GM18499 (cell line): Measurements from ENCODE around the gene RALA.
"Not testable (repeated sequence)": the region's sequence is repeated elsewhere in the genome, so short reads cannot be mapped to it uniquely, and the experiment has no call there.

ENCODE experiments used
- ATAC-seq: cut with Tn5 transposase; IDR thresholded peaks from one replicate; pipeline ENCODE4 v1.9.1; 2021; ENCODE audit warnings: moderate number of reproducible peaks; ENCODE audit not compliant: insufficient read depth, unreplicated experiment

The RALA gene

DNA sequence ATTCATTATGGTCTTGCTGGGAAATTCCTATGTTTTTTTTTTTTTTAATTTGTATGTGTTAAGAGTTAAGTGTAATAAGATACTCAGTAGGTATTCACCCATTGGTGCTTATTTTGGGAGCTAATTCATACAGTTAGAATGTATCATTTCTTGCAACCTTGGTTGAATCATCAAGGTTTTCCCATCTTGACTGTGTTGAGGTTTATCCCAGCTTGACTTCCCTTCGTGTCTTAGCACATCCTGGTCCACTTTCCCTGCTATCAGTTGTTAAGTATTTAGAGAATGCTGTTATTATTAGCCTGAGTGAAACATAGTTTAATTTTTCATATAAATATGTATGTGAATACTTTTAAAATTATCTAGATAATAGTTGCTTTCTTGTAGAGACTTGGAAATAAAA lies 20.8 kb downstream of the RALA start:
- ATAC-seq, result no peak

DNA sequence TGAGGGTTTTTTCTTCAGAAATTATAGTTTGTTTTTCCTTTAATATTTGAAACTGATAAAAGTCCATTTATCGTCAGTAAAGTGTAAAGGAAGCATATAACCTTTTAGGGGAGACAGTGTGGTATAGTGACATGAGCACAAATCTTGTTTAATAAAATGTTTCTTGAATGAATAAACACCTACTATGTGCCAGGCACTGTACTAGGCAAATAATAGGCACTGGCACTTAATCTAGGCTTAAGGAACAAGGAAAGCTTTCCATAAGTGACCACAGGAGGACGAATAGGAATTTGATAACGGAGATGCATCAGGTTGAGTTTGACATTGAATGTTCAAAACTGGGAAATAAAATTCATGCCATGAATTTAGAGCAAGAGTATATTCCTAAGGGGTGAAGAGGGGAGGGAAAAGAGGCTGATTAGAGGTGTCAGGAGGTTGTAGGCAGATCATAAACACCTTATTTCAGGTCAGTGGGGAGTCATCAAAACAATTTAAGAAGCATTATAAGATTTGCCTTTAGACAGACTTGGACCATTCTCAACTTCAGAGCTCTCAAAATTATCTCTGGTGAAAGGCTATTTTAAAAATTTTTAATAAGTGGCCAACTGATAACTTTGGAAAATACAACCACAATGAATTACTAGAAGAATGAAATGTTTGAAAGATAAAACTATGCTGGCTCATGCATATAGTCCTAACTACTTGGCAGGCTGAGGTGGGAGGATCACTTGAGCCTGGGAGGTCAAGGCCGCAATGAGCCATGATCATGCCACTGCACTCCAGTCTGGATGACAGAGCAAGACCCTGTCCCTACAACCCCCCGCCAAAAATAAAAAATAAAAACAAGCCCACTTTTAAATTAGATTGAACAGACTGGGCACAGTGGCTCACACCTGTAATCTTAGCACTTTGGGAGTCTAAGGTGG lies 22.4 kb downstream of the RALA start:
- ATAC-seq, result no peak

DNA sequence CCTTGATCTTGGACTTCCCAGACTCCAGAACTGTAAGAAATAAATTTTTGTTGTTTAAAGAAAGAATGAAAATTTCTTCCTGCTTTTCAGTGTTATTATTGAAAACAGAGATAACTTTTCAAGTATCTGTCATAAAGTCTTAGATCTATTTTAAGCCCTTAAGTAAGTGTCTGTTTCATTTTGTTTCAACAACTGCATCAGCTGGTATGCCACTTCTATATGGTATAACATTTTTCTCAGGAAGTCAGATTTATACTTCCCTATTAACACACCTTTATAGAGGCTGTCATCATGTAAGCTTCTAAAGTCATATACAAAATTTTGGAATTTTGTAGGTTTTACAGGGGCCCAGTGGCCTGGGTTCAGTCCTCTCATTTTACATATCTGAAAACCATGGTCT lies 24.4 kb downstream of the RALA start:
- ATAC-seq, result no peak

DNA sequence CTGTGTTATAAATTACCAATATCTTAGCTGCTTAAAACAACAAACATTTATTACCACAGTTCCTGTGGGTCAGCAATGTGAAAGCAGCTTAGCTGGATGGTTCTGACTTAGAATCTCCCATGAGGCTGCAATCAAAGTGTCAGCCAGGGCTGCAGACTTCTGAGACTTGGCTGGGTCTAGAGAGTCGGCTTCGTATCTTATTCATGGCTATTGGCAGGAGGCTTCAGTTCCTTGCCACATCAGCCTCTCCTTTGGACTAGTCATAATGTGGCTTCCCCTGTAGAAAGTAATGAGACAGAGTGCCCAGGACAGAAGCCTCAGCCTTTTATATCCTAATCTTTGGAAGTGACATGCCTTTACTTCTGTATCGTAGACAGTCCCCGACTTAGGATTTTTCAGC lies 27.3 kb downstream of the RALA start:
- no peak for ATAC-seq

DNA sequence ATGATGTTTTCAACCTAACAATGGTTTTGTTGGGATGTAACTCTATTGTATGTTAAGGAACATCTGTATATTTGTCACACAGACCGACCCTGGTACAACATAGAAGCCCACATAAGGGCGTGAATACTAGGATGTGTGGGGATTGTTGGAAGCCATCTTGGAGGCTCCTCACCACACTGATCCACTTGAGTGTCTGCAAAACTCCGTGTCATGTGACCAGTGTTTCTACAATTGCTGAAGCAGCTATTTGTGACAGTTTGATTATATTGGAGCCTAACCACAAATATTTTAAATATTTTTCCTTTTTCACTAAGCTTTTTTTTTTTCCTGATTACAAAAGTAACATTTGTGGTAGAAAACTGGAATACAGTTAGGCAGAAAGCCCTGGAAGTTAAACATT lies 27.9 kb downstream of the RALA start:
- no peak for ATAC-seq

DNA sequence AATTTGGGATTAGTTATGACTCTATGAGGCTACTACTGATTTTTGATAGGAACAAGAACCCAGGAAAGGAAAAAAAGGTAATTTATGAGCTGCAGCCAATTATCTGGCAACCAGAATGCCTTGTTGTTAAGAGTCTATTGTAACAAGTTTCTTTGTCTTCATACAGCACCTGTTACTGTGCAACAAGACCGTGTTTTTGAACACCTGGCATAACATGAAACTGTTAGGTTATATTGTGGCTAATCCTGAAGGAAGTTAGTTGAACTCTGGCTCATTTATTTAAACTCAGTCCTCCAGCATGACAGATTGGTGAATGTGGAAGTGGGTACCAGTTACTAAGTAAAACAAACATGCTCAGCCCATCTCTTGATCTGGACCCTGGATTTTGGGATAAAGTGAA lies 33.0 kb downstream of the RALA start:
- ATAC-seq, result no peak

DNA sequence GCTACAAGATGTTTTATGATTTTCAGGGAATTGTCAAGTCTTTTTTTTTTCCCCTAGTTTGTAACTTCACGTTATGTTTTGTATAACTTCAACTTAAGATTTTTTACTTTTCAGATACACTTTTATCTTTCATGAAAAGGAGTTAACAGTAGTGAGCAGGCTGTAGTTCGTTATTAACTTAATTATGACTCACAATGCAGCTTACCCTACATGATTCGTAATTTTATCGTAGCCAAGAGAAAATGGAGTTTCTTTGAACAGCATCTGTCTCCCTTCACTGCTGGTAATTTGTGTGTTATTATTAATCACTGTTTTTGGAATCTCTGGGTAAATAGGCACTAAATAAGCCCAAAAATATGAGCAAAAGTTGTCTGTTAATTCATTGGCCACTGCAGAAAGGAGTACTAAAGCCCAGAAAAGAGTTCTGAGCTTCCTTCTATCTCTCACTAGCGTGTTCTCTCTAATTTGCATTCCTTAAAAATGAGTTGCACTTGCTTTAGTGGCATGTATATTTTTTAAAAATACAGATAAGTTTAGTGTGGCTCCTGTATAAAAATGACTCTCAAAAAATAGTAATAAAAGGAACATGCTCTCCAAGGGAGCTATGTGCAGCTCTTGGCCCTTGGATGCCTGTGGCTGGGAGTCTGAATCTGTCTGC lies 36.1 kb downstream of the RALA start:
- no peak for ATAC-seq

DNA sequence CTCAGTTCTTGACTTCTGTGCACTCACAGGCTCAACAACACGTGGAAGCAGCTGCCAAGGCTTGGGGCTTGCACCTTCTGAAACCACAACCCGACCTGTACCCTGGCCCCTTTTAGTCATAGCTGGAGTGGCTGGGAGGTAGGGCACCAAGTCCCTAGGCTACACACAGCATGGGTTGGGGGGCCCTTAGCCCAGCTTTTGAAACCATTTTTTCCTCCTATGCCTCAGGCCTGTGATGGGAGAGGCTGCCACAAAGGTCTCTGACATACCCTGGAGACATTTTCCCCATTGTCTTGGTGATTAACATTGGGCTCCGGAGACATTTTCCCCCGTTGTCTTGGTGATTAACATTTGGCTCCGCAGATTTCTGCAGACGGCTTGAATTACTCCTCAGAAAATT lies 38.6 kb downstream of the RALA start:
- no peak for ATAC-seq

DNA sequence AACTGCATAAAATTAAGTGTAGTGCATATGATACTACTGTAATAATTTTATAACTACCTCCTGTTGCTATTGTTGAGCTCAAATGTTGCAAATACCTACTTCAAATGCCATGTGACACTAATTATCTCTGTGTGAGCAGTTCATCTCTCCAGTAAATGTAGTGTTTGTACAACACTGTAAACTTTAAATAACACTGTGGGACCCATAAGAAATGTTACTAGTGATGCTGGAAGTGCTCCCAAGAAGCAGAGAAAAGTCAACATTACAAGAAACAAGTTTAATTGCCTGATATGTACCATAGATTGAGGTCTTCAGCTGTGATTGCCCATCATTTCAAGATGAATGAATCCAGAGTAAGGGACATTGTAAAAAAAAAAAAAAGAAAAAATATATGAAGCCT lies 39.9 kb downstream of the RALA start:
- ATAC-seq, result no peak

DNA sequence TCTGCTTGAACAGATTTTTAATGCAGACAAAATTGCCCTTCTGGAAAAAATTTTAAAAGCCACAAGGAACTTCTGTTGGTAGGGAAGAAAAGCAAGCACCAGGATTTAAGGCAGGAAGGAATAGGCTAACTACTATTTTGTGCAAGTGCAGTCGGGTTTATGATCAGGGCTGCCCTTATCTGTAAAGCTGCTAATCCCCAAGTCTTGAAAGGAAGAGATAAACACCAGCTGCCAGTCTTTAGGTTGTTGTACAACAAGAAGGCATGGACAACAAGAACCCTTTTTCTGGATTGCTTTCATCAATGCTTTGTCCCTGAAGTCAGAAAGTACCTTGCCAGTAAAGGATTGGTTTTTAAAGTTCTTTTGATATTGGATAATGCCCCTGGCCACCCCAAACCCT lies 40.7 kb downstream of the RALA start:
- no peak for ATAC-seq

DNA sequence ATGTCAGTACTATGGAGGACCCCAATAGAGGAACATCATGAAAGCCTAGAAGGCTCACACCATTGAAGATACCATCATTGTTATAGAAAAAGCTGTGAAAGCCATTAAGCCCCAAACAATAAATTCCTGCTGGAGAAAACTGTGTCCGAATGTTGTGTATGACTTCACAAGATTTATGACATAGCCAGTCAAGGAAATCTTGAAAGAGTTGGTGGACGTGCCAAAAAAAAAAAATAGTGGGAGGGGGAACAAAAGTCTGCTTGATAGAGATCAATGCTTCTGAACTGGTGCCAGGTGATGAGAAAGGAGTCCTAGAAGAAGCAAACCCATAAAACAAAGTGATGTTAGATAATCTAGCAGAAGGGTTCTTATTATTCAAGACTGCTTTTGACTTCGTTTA lies 41.2 kb downstream of the RALA start:
- no peak for ATAC-seq

DNA sequence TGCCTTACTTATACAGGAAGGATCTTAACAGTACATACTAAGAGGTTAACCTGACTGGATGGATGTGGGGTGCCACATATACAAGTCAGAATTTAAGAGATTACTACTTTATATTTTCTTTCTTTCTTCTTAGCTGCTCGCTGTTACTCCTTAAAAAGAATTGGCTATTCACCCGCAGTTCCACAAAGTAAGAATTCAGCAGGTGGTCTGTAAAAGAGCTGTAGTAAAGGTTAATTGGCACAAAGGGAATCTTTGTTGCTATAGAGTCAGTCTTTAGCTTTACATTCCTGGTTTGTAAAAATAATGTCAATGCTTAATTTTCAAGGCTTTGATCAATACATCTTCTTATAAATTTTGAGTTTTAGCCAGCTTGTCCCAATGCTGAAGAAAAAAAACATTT lies 43.2 kb downstream of the RALA start:
- no peak for ATAC-seq

DNA sequence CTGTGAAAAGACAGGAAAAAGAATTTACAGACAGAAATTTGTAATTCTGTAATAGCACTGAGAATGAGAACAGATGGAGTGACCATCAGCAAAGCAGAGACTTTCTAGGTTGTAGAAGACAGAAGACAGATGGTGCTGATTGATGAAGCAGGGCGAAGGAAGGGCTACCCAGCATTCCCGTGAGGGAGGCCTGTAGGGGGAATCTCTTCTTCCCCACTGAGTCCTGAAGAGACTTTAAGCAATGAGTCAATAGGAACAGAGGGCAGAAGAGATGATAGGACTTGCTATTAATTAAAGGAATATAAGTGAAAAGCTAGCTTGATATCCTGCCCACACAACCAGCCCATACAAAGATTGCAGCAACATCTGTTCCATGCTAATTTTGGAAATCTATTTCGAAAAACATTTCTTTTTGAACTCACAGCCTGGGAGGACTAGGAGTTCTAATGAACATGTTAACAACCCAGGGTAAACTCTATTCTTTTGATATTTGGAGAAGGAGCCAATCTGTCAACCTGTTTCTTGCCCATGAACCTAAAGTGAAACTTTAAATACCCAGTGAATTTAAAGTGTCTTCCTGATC lies 44.1 kb downstream of the RALA start:
- ATAC-seq, result no peak

DNA sequence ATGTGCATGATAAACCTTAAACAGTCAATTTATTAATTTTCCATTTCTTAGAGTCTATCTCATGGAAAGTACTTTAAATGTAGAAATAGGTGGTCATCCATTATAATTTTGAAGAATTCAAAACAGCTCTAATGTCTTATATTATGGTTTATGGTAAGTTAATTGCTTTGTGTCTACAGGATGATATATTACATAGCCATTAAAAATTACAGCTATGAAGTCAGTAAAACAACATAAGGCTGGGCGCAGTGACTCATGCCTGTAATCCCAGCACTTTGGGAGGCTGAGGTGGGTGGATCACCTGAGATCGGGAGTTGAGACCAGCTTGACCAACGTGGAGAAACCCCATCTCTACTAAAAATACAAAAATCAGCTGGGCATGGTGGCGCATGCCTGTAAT lies 44.9 kb downstream of the RALA start:
- not testable (repeated sequence) for ATAC-seq

DNA sequence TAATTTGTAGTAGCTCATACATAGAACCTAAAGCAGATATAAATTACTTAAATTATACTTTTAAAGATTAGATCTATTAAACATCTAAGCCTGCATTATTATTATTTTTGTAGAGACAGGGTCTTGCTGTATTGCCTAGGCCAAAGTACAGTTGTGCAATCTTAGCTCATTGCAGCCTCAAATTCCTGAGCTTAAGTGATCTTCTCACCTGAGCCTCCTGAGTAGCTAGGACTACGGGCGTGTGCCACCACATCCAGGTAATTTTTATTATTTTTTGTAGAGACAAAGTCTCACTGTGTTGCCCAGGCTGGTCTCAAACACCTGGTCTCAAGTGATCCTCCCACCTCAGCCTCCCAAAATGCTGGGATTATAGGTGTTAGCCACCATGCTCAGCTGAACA lies 46.7 kb downstream of the RALA start:
- no peak for ATAC-seq

DNA sequence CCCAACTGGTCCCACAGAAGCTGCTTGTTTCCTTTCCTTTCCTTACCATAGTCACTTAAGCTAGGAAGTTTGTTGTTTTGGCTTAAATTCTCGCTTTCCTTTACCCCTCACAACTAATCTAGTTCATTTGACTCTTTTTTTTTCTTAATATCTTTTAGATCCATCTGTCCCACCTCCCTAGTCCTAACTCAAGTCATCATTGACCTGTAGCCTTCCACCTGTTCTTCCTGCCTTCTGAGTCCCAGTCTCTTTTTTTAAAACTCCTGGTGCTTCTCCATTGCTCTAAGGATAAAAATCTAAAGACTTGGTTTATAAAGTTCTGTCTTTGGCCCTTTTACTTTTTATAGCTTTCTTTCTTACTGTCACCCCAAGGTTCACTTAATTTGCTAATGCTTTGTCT lies 47.6 kb downstream of the RALA start:
- no peak for ATAC-seq

DNA sequence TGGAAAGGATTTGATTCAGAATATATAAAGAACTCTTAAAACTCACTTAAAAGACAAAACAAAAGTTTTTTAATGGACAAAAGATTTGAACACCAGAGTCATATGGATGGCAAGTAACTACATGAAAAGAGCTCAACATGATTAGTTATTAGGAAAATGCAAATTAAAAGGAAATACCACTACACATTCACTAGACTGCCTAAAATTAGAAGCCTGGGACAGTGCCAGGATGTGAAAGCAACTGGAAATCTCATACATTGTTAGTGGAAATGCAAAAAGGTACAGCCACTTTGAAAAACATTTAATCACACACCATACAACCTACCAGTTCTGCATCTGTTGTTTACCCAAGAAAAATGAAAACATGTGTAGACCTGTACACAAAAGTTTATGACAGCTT lies 48.8 kb downstream of the RALA start:
- ATAC-seq, result no peak

DNA sequence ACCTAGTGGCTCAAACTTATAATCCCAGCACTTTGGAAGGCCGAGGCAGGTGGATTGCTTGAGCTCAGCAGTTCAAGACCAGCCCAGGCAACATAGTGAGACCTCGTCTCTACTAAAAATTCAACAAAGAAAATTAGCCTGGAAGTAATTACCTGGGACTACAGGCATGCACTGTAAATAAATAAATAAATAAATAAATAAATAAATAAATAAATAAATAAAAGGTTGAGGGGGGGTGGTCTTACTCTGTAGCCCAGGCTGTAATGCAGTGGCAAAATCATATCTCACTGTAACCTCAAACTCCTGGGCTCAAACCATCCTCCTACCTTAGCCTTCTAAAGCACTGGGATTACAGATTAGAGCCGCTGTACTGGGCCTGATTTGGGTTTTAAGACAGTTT lies 50.5 kb downstream of the RALA start:
- no peak for ATAC-seq

DNA sequence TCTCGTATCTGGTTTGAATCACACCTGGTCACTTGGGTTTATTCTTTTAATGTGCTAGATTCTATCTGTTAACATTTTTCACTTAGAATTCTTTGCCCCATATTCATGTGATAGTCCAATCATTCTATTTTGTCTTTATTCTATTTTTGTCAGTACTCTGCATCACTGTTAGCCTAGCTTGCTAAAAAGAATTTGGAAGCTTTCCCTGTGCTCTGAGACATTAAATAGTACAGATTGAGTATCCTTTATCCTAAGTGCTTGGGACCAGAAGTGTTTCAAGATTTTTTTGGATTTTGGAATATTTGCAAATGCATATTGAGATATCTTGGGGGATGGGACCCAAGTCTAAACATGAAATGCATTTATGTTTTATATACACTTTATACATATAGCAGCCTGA lies 51.0 kb downstream of the RALA start:
- ATAC-seq, result no peak

DNA sequence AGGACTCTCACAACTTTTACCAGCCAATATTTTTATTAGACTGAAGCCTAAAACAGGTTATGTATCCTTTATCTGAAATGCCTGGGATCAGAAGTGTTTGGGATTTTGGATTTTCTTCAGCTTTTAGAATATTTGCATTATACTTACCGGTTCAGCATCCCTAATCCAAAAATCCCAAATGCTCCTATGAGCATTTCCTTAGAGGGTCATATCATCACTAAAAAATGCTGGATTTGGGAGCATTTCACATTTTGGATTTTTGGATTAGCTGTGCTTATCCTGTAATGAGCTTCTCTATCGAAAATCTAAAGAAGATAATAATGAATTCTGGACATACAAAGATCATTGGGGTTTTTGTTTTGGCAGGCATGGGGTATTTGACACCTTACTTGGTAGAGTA lies 53.0 kb downstream of the RALA start:
- no peak for ATAC-seq

DNA sequence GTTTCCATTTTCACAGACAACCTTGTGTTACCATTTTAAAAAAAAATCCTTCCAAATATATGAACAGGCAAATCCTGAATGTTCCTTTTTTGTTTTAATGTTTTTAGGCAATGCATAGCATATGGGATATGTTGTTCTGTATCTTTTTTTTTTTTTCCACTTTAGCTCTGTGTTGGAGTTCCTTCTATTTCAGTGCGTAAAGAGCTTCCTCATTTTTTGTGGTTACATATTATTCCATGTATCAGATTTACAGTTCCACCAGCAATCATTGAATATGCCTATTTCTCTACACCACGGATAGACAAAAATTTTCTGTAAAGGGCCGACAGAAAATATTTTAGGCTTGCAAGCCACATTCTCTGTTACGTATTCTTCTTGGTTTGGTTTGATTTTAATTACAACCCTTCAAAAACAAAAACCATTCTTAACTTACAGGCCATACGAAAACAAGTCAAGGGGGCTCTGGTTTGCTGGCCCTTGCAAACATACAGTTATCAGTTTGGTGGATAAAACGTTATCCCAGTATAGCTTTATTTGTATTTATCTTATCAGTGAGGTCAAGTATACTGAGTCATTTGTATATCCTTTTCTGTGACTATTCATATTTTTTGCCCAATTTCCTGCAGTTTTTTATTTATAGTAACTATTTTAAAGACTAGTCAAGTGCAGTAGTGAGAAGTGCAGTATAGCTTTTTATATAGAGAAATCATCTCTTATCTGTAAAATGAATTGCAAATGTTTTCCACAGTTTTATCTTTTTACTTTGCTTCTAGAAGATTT lies 55.7 kb downstream of the RALA start:
- no peak for ATAC-seq
